Left lung (tissue), 10 donors: ENCODE measurements around the gene DGKD. TPM values are rescaled to one million over a fixed set of nuclear protein-coding genes. Genes with fewer than 3 reads are reported as not detected.
A peak's percentile ranks its signal among the peaks of the same experiment; 100 is the strongest.

Source experiments
- ATAC-seq: fragments of 200-7000 bp; cut with Tn5 transposase; one replicate; pipeline ENCODE4 v1.9.1; 2020; ENCODE audit warnings: moderate library complexity
- DNase-seq, 4 donors: peaks; one replicate each; pipeline ENCODE4 v3.0.0-alpha.2; 2013 to 2020
- H3K27ac ChIP-seq, 2 donors: fragments of 200-600 bp; sonication (generic) in 1 of 2; one replicate each; pipeline versions ENCODE4 v1.5.0 to v1.8.0; 2020 to 2021
- H3K27me3 ChIP-seq, 2 donors: fragments of 200-600 bp; sonication (generic) in 1 of 2; one replicate each; pipeline versions ENCODE4 v1.5.0 to v1.8.0; 2020 to 2021
- H3K36me3 ChIP-seq, 2 donors: fragments of 200-600 bp; sonication (generic) in 1 of 2; one replicate each; pipeline versions ENCODE4 v1.5.0 to v1.8.0; 2020 to 2021
- H3K4me1 ChIP-seq, 2 donors: fragments of 200-600 bp; one replicate each; pipeline ENCODE4 v1.8.0; 2021
- H3K4me3 ChIP-seq, 2 donors: fragments of 200-600 bp; sonication (generic) in 1 of 2; one replicate each; pipeline versions ENCODE4 v1.5.0 to v1.8.0; 2020 to 2021; ENCODE audit warnings: mild to moderate bottlenecking in 1 of 2
- H3K9me3 ChIP-seq, 2 donors: fragments of 200-600 bp; sonication (generic) in 1 of 2; one replicate each; pipeline versions ENCODE4 v1.5.0 to v1.8.0; 2020 to 2021
- CTCF ChIP-seq, 2 donors: fragments of 200-600 bp; sonication (generic) in 1 of 2; IDR thresholded peaks; one replicate each; pipeline versions ENCODE4 v1.5.0 to v1.8.0; 2021; ENCODE audit warnings: antibody characterized with exemption in 2 of 2
- intact Hi-C, 2 donors: fragments of 100-400 bp; cut with DNase I; formaldehyde crosslinking; loops; one replicate each; pipeline versions ENCODE4 v1.11.2 to v1.14.2; 2022
- polyA plus RNA-seq, 6 donors: library from polyadenylated mRNA; unstranded; fragments of 120-200 nt; gene quantifications; one replicate each; pipeline ENCODE4 v1.2.1, GENCODE V29; 2013; ENCODE audit not compliant: insufficient read length in 6 of 6
- total RNA-seq, 2 donors: library from RNA; stranded (reverse); fragmentation: NEBNext Ultra II Directional; extraction: Animal tissue kit (Norgen Biotek cat#: 25700); gene quantifications; one replicate each; pipeline ENCODE4 v1.2.1, GENCODE V29; 2021
- donor health status: DM: no; HTN: yes; CAD: no.
- donor health status: DM: no; HTN: no; CAD: no.

Gene DGKD
- total and polyA plus RNA-seq, 8 donors, result 22.9 to 98.0 (median 32.6) TPM

GRCh38 chr2:233342301-233342700 is 12.0 kb upstream of the DGKD start:
- no peak for ATAC-seq

GRCh38 chr2:233343171-233343705 is 11.1 kb upstream of the DGKD start:
- no peaks in the 10 kb centered on the region for H3K27me3 ChIP-seq
- no peak overlapping the region for H3K27ac ChIP-seq
- intact Hi-C loops, result no loop called here
- H3K4me3 ChIP-seq, result no peak overlapping the region
- no peaks in the 10 kb centered on the region for H3K9me3 ChIP-seq
- peaks cover 0 to 16% of the 10 kb centered on the region in 2 donors for H3K4me1 ChIP-seq
- H3K36me3 ChIP-seq, result no peaks in the 10 kb centered on the region
- no peak for TF ChIP-seq CTCF (IDR thresholded peaks at IDR 0.05)
- no peak for ATAC-seq
- peak in 1 of 4 donors; percentile 28 for DNase-seq

More at GRCh38 chr2:233342301-233342700, 12.0 kb upstream of the DGKD start:
- H3K4me3 ChIP-seq, result no peak overlapping the region
- no peaks in the 10 kb centered on the region for H3K27me3 ChIP-seq
- H3K9me3 ChIP-seq, result no peaks in the 10 kb centered on the region
- no peak for DNase-seq
- no peaks in the 10 kb centered on the region for H3K36me3 ChIP-seq
- no peak overlapping the region for H3K27ac ChIP-seq
- H3K4me1 ChIP-seq, result peaks cover 0 to 16% of the 10 kb centered on the region in 2 donors
- intact Hi-C loops, result no loop called here
- no peak for TF ChIP-seq CTCF (IDR thresholded peaks at IDR 0.05)

DNA sequence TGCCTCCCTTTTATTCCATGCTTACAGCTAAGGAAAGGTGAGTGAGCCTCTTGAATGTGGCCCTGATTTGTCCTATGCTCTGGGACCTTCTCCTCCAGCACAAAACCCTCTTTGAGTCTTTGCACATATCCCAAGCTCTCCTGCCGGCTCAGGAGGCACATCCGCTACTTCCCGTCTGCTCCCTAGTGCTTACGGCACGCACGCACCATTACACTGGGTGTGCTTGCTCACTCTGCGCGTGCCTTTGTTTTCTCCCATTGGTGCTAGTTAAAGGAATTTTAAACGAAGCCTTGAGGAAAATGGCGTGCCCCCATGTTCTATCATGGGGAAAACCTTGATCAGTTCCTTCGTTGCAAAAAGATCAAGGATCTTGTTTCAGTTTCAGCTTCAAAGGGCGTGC is 7.9 kb upstream of the DGKD start:
- H3K4me1 ChIP-seq, result peaks cover 6 to 29% of the 10 kb centered on the region in 2 donors
- intact Hi-C loops, result no loop called here
- DNase-seq, result peak in 1 of 4 donors; percentile 21
- no peak overlapping the region for H3K4me3 ChIP-seq
- H3K27ac ChIP-seq, result no peak overlapping the region
- ATAC-seq, result no peak
- no peaks in the 10 kb centered on the region for H3K27me3 ChIP-seq
- no peaks in the 10 kb centered on the region for H3K9me3 ChIP-seq
- no peak for TF ChIP-seq CTCF (IDR thresholded peaks at IDR 0.05)
- H3K36me3 ChIP-seq, result no peaks in the 10 kb centered on the region

DNA sequence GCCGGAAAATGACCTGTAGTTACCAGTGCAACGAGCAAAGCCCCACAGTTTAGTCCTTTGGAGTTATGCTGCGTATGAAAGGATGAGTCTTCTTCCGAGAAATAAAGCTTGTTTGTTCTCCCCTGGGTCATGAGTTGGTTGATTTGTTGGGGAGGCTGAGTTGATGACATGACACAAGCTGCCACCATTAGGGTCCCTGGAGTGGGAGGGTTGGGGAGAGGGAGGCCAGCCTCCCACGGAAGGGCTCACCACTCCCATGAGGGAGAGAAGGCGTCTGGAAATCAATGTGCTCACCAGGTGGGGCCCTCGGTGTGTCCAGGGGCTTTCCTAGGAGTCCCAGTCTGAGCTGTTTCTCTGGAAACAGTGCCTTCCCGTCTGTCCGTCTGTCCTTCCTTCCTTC is 7.4 kb upstream of the DGKD start:
- intact Hi-C loops, result no loop called here
- peaks cover 6 to 34% of the 10 kb centered on the region in 2 donors for H3K4me1 ChIP-seq
- no peak for ATAC-seq
- no peaks in the 10 kb centered on the region for H3K36me3 ChIP-seq
- no peak for TF ChIP-seq CTCF (IDR thresholded peaks at IDR 0.05)
- H3K9me3 ChIP-seq, result no peaks in the 10 kb centered on the region
- peak in 1 of 4 donors; percentile 17 for DNase-seq
- no peak overlapping the region for H3K27ac ChIP-seq
- H3K4me3 ChIP-seq, result no peak overlapping the region
- H3K27me3 ChIP-seq, result no peaks in the 10 kb centered on the region

GRCh38 chr2:233349005-233349998 is 5.0 kb upstream of the DGKD start:
- H3K4me3 ChIP-seq, result no peak overlapping the region
- no peaks in the 10 kb centered on the region for H3K9me3 ChIP-seq
- DNase-seq (peak in 3 of 4 donors; percentile 25 to 85 (median 79)), ATAC-seq (peak; percentile 39)
- no peaks in the 10 kb centered on the region for H3K27me3 ChIP-seq
- no peak overlapping the region for H3K27ac ChIP-seq
- no peaks in the 10 kb centered on the region for H3K36me3 ChIP-seq
- H3K4me1 ChIP-seq, result peaks cover 14 to 49% of the 10 kb centered on the region in 2 donors
- TF ChIP-seq CTCF (IDR thresholded peaks at IDR 0.05), result no peak
- intact Hi-C loops, result no loop called here
